Kidney tubule cell (primary cell): ENCODE results near the gene SIAE.
A peak's percentile ranks its signal among the peaks of the same experiment; 100 is the strongest.

Experiments used
- DNase-seq: peaks from one replicate; pipeline ENCODE4 v3.0.0-alpha.2; 2018; ENCODE audit warnings: low spot score

SIAE gene

DNA sequence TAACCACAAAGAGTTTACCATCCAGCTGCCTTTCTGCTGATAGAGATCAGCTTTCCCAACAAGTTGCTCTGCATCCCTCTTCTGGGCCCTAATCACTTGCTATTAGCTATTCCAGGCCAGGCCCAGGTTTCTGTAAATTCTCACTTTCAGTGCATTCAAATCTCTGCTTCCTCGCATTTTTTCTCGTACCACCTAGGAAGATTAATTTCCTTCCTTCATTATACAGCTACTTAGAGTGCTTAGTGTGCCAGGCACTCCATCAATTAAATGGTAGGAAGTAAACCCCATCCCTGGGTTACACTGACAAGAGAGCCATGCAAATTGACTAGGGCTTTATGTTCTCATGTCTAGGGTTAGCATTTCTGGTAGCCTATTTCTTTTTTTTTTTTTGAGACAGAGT lies 9.7 kb downstream of the SIAE start:
- no peak for DNase-seq

DNA sequence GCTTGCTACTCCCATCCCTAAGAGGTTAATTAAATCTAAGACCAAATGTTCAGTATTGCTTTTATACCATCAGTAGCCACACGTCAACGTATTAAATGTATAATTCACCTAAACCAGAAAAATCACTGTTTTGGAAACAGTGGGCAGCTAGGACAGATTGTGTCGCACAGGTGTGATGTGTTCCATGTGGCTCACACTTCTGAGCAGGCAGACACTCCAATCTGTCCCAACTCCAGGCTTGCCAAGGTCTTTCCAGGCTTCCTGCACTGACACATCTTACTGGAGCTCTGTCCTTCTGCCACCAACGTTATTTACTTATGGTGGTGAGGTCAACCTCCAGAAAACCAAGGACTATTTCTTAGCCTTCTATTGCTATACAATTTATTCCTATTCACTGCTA lies 11.4 kb downstream of the SIAE start:
- DNase-seq = no peak

DNA sequence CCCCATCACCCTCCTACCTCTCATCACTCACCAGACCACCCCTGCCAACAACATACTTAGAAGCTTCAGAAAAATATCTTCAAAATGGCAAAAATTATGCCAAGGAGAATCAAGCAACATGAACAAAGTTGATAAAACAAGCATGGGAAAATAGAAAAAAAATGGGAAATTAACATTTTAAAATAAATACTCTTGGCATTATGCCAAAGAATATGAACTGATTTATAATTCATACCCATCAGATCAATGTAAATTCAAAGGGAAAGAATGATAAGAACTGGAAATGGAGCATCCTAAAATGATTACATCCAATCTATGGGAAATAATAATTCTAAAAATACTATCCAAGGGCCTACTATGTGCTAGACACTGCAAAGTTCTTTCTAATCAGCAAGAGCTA lies 12.0 kb downstream of the SIAE start:
- no peak for DNase-seq

GRCh38 chr11:124658986-124659385 lies 14.6 kb downstream of the SIAE start:
- no peak for DNase-seq

GRCh38 chr11:124658501-124658900 lies 15.0 kb downstream of the SIAE start:
- no peak for DNase-seq

DNA sequence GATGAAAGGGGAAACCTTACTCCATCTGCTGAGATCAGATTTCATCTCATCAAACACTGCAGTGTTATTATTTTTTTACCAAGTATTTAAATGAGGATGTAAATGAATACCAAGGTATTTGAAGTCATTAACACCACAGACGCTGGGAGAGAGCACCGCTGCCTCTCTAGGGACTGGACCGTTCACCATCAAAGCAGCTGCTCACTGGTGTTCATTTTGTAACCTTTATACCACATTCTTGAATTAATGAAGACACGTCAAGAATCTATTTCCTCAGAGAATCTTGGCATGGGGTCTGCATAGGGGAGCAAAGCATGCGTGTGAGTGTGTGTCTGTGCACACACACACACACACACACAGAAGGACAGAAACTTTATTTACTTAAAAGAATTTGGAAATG lies 15.6 kb downstream of the SIAE start:
- DNase-seq = no peak

- peak; percentile 17 for DNase-seq
These were observed 16.5 kb downstream of the SIAE start for GRCh38 chr11:124656774-124657630.

DNA sequence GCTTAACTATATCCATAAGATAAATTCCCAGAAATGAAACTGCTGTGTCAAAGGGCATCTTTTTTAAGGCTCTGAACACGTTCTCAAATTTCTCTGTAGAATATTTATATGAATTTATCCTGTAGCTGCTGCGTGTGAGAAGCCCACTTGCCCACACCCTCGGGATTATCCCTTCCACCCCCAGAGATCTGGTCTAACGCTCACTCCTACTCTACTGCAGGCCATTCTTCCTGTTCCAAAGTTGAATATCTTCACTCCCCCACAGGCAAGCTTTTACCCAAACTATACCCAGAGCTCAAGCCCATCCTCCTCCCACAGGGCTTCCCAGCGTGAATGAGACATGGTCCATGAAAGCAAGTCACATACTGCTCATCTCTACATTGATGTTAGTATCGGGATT lies 24.9 kb downstream of the SIAE start:
- DNase-seq = no peak

GRCh38 chr11:124646148-124646547 lies 27.4 kb downstream of the SIAE start:
- no peak for DNase-seq

DNA sequence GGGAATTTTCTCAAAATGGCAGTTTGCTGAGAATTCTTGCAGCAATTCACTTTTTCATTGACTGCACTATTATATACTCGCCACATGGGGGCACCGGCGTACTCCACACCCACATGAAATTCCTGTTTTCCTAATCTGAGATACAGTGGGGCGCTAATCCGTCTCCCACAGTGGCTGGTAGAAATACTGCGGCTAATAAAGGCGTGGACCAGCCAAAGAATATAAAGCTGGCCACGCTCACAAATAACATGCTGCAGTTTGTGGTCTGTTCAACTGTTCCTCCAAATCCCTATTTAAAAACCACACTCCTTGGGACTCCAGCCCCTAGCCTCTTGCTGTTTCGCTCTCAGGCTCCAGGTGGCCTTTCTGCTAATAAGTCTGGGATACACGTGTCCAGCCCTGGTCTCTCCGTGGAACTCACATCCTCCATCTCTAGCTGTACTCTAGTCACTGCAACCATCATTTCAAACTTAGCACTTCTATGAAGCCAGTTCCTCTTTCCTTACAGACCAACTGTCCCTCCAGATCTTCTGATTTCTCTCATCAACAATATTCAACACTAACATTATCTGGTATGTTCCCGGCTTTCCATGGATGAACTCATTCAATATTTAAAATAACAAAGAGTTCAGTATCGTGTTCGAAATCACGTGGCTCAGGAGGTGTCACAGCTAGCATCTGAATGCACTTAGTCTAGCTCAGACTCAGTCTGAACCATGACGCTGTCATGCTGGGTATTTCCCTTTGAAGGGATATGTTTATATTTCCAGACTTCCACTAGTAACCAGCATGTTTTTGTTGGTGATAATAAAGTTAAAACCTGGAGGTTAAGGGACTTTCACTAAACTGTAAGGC lies 28.9 kb downstream of the SIAE start:
- DNase-seq = peak; percentile 75

DNA sequence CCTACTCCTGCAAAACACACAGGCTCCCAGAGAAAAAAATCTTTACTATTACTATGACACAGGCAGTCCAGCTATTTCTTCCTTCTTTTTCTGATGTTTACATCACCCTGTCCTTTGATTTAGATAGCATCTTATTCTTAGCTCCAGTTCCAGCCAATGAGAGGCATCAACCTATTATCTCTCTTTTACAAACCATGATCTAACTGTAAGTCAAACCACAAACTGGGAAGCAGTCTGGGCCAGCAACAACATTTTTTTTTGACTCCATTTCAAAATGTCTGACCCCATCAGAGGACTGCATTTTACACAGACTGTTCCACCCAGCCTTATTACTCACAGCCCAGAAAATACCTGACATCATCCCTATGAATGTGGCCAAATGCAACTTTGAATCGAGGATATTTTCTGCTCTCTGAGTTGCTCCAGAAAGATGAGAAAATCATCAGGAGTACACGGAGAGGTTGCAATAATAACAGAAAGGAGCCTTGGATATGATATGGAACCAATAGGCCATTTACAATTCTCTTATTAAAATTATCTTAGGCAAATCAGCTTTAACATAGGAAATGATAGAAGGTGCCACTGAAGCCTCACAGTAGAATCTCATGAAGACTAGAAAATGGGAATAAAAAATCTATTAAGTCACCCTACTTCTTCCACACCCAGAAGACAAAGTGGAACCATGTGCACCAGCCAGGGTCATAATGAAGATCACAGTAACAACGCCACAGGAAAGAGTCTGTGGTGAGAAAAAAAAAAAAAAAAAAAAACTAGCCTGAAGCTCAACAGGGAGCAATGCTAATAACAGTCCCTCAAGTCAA lies 29.7 kb downstream of the SIAE start:
- DNase-seq = peak; percentile 50

- no peak for DNase-seq
These were observed 30.4 kb downstream of the SIAE start for GRCh38 chr11:124643042-124643604.

DNA sequence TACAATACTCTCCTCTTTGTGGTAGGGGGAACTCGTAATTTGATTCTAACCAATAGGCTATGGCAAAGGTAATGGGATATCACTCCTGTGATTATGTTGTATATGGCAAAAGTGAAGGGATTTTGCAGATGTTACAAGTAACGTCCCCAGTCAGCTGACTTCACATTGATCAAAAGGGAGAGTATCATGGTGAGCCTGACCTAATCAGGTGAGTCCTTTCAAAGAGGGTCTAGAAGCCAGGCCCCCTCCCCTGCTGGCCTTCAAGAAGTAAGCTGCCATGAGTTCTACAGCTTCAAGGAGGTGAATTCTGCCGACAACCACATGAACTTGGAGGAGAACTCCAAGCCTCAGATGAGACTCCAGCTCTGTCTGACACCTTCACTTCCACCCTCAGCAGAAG lies 30.9 kb downstream of the SIAE start:
- DNase-seq = no peak

DNA sequence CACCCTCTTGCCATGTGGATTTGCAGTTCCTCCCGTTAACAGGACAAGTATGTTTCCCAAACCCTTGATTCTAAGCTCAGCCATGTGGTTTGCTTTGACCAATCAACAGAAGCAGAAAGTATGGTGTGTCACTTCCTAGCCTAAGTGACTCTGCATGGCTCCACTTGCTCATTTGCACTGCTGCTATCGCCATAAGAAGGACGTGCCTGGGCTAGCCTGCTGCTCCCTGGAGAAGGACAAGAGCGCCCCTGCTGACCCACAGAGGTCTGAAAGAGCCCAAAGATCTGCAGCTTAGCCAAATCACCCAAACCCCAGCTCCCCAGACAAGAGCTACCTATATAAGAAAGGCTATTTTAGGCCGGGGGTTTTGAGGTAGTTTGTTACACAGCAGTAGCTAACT lies 32.9 kb downstream of the SIAE start:
- no peak for DNase-seq

GRCh38 chr11:124639186-124639585 lies 34.4 kb downstream of the SIAE start:
- peak; percentile 10 for DNase-seq

DNA sequence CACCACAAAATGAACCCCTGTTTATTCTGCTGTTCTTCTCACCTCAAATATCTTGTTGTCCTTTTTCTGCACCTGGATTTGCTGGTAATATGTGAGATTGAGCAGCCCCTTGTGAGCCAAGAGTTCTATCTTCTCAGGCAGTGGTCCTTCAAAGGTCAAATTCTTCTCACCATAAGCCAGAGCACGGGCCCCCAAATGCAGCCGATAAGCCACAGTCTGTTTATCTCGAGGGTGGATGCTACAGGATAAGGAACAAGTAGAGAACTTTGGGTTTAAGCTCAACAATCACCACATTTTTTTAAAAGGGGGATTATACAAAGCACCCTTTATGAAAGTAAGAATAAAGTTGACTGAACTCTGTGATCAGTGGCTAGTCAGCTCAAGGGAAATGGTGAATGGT lies 35.0 kb downstream of the SIAE start:
- no peak for DNase-seq

GRCh38 chr11:124635932-124636331 lies 37.6 kb downstream of the SIAE start:
- DNase-seq = no peak

DNA sequence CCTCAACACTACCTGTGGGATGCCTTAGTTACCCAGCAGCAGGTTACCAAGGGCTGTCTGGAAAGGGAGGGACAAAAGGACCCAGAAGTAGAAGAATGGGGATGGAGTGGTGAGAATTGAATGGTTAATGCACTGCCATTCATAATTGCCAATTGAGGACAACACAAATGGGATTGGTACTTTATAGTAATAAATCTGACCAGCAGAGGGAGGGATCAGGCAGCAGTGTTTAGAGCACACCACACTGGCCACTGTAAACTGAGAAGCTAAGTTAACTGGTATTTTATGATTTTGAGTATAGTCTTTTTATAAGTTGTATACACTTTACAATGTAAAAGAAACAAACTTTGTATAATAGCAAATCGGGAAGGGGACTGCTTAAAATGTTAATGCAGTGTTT lies 40.2 kb downstream of the SIAE start:
- no peak for DNase-seq

DNA sequence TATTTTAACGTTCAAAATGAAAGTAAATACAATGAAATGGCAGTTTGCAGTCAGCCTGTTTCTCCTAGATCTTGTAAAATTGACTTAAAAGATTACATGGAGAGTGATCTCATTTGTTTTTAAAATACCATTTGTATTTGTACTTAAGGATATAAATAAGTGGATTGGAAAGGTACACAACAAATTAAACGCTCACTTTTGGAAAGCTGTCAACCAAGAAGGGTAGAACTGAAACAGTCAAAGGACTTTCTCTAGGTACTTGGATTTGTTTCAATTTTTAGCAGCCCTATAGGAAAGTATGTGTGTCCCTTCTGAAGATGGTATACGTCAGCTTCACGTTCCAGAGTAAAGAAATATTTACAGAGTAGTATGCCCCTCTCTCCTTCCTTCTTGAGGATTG lies 43.6 kb downstream of the SIAE start:
- DNase-seq = no peak

GRCh38 chr11:124627546-124627945 lies 46.0 kb downstream of the SIAE start:
- no peak for DNase-seq

DNA sequence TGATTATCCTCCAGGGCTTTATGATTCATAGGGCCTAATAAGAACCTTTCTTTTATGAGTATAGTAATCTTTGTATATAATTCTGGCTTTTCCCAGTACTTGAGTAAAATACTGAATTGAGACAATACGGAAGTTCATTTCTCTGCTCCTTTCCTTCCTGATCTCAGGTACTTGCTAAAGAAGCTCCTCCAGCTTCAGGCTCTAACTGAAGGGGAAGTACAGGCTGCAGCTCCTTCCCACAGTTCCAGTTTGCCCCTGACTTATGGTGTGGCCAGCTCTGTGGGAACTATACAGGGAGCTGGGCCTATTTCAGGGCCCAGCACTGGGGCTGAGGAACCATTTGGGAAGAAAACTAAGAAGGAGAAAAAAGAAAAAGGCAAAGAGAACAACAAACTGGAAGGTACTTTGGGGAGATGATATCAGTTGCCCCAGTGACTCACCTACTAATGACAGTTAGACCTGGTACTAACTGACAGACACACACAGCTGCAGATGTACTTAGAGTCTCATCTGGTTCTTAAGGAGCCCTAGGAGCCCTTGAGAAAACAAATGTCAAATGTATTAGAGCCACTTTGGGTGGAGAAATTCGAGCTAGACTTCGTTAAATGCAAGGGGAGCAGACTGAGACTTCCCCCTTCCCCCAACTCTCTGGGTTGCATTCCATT lies 47.9 kb downstream of the SIAE start:
- no peak for DNase-seq
